Effector memory CD4-positive, alpha-beta T cell (primary cell): ENCODE data around the gene CNDP2.

ENCODE experiments used
- DNase-seq, 3 donors: peaks; one replicate each; pipeline ENCODE4 v3.0.0-alpha.2; 2020
- H3K27ac ChIP-seq: 2 replicates; pipeline ENCODE4 v1.7.0; 2013; ENCODE audit warnings: mild to moderate bottlenecking, low read length, moderate library complexity; ENCODE audit not compliant: insufficient read depth, poor library complexity, severe bottlenecking
- H3K27me3 ChIP-seq: replicated peaks from 2 replicates; pipeline ENCODE4 v1.7.0; 2013; ENCODE audit warnings: mild to moderate bottlenecking, low read length; ENCODE audit not compliant: insufficient read depth, control insufficient read depth, poor library complexity, severe bottlenecking
- H3K36me3 ChIP-seq: 2 replicates; pipeline ENCODE4 v1.7.0; 2013; ENCODE audit warnings: mild to moderate bottlenecking, low read length, moderate library complexity; ENCODE audit not compliant: control insufficient read depth, insufficient read depth
- H3K4me1 ChIP-seq: 2 replicates; pipeline ENCODE4 v1.7.0; 2013; ENCODE audit warnings: low read length, mild to moderate bottlenecking; ENCODE audit not compliant: control insufficient read depth, insufficient read depth, poor library complexity, severe bottlenecking
- H3K4me3 ChIP-seq: 2 replicates; pipeline ENCODE4 v1.7.0; 2013; ENCODE audit warnings: low read length, low read depth, mild to moderate bottlenecking; ENCODE audit not compliant: insufficient read depth, poor library complexity, severe bottlenecking
- H3K9me3 ChIP-seq: 2 replicates; pipeline ENCODE4 v1.7.0; 2013; ENCODE audit warnings: mild to moderate bottlenecking, low read length, moderate library complexity; ENCODE audit not compliant: control insufficient read depth

CNDP2 gene

DNA sequence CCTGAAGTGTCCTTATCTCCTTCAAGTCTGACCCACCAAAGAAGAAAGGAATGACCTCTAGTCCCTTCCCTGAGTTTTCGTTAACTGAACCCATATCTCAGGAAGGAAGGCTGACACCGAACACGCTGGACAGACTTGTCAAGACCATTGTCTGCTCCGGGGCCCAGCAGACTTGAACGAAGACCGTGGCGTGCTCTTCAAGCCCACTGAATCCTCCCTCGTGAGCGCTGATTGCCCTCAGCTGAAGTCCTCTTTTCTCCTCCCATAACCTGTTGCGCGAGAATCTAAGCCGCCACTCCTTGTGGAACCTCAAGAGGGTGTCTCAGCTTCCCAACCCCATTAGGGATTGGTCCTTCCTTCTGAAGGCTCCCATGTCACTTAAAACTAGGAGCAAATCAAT, 37.5 kb downstream of the CNDP2 start:
- Histone ChIP-seq H3K27me3 (no peaks in the 10 kb centered on the region), H3K4me1 (no peaks in the 10 kb centered on the region), H3K36me3 (no peaks in the 10 kb centered on the region), H3K4me3 (no peak overlapping the region), H3K9me3 (no peaks in the 10 kb centered on the region), H3K27ac (no peak overlapping the region)
- DNase-seq: no peak

DNA sequence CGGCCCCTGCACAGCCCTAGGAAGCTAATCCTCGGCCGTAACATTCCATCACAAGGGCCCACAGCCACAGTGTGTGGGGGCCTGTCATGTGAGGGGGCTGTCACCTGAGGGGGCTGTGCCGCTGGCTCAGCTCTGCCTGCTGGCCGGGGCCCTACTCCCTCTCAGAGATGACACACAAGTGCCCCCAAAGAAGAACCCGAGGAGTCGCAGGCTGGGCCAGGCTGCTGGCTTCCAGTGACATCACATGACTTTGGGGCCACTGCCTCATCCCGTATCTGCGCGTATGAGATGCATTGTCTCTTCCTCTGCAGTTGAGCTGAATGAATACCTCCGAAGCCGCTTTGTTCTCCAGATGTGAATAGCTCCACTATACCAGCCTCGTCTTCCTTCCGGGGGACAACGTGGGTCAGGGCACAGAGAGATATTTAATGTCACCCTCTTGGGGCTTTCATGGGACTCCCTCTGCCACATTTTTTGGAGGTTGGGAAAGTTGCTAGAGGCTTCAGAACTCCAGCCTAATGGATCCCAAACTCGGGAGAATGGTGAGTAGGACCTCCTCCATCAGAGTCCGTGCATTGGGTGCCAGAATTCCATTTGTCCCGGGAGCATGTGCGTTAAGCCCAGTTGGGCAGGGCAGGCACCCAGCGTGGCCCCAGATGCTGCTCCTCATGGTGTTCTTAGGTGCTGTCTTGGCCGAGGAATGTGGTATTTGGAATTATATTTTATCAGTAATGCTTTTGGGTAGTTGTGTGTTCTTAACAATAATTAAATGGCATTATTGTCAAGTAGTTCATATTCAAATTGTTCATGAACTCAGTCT, 38.2 kb downstream of the CNDP2 start, which contains the start of gene CNDP1:
Gene CNDP1, plus strand, starts transcription at position 351 of the 820 bp plus-strand sequence. Its CDS starts 168 bp downstream, at position 519.
- Histone ChIP-seq H3K4me1 (no peaks in the 10 kb centered on the region), H3K27me3 (no peaks in the 10 kb centered on the region), H3K27ac (no peak within 1 kb of the TSS), H3K4me3 (no peak within 1 kb of the TSS), H3K9me3 (no peaks in the 10 kb centered on the region), H3K36me3 (no peaks in the 10 kb centered on the region)
- DNase-seq: no peak

DNA sequence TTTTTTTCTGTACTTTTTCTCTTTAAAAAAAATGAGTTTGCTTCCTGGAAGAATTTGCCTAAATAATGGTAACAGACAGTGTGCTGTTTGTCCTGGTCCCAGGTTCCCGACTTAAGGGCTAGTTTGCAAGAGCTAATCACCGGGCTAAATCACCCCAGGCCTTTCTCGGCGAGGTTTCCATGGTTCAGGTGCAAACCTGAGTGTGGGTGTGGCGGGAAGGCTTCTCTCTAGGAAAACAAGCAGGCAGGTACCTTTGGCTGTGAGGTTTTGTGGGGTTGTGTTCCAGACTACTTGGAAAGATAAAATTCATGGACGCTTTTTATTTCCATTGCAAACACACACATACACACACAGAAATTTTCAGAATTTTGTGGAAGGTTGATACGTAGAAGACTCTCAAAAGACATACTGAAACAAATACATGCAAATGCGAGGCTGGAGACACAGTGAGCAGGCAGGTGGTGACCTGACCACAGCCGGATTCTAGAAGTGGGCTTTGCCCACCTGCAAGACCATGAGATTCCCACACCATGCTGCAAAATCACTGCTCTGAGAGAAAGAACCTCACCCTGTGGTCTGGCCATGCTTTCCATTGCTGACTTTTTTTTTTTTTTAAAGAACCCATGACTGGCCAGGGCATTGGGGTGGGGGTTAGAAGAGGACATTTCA, 39.0 kb downstream of the CNDP2 start:
- no peak for DNase-seq

DNA sequence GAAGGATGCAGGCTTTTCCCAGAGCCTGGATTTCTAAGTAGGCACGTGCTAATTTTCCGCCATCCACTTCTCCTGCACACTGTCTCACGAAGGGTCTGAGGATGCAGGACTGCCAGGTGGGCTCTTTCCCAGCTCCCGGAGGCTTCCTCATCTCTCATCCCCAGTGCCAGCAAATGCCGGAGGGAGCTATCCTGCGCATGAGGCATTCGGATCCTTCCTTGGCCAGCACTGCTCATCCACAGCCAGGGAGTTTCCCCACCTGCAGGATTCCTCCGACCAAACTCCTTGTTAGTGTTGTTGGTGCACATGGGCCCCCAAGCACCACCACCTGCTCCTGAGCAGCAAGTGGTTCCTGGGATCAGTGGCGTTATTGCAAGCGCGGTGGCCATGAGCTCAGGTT, 43.1 kb downstream of the CNDP2 start:
- Histone ChIP-seq H3K27me3 (no peaks in the 10 kb centered on the region), H3K4me3 (no peak overlapping the region), H3K4me1 (no peaks in the 10 kb centered on the region), H3K36me3 (no peaks in the 10 kb centered on the region), H3K27ac (no peak overlapping the region), H3K9me3 (no peaks in the 10 kb centered on the region)
- DNase-seq: no peak

More for the DNA sequence above, 39.0 kb downstream of the CNDP2 start:
- Histone ChIP-seq H3K27me3 (no peaks in the 10 kb centered on the region), H3K27ac (no peak overlapping the region), H3K4me1 (no peaks in the 10 kb centered on the region), H3K9me3 (no peaks in the 10 kb centered on the region), H3K4me3 (no peak overlapping the region), H3K36me3 (no peaks in the 10 kb centered on the region)

DNA sequence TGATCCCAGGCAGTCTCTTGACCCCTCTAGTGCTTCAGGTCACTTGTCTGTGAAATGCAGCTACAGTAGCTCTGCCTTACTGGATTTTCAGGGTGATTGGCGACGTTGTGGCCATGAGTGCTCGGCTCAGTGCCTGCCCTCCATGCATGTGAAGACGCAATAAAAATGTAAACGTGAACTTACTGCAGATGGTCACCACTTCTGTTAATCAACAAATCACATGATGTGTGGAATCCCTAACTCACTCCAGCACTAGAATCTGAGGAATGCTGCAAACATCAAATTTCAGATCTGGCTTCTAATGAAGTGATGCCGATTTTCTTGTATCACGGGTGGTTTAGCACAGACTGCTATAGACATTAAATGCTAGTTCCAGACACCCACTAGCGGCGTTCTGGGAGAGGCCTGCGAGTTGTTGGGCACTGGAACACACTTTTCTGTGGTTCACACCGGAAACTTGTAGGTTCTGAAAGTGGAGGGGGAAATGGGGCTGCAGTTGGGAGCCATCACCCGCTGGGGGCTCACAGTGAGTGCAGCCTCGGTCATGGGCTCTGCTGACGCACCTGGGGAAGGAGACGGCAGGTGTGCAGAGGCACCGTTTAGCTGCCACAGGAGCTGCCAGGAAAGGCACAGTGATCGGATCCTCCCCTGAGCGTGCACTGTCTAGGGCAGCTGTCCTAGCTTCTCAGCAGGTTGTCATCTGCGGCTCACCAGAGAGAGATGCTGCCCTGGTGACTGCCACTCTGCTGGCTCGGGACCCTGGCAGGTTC, 44.7 kb downstream of the CNDP2 start:
- H3K27ac ChIP-seq: no peak overlapping the region
- H3K27me3 ChIP-seq: no peaks in the 10 kb centered on the region
- no peak overlapping the region for H3K4me3 ChIP-seq
- H3K36me3 ChIP-seq: no peaks in the 10 kb centered on the region
- H3K4me1 ChIP-seq: no peaks in the 10 kb centered on the region
- H3K9me3 ChIP-seq: no peaks in the 10 kb centered on the region
- DNase-seq: no peak

DNA sequence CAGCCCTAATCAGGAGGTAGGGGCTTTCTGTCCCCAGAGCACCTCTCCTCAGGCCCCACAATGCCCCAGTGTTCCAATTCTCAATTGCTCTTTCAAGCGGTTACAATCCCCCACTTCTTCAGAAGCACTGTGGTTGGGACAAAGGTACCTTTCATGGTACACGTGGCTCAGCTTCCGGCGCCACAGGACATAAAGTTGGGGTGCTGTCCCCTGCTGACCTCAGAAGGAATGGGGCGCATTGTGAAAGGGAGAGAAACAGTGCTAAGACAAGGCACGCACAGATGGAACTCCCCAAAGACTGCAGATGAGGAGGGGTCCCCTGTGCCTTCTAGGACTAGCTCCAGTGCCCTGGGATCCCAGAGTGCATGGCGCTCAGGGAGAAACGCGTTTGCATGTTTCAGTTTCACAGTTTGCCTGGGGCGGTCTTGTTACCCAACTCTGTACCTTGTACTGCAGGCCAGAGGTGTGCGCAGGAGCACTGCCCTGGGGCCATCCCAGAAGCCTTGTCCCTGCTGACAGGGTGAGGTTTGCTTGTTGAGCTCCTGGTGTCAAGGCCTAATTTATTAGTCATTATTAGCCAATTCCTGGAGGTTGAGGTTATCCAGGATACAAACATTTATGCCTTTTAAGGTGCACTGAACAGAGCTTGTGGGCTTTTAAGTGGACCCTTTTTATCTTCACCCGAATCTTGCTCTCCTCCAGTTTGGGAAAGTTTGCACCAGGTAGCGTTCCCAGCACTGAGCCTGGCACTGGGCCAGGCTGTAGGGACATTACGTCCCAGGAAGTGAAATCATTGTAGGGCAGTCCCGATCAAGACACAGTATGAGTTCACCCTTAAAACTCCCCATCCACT, 45.8 kb downstream of the CNDP2 start:
- no peak overlapping the region for H3K27ac ChIP-seq
- no peaks in the 10 kb centered on the region for H3K36me3 ChIP-seq
- no peaks in the 10 kb centered on the region for H3K27me3 ChIP-seq
- H3K9me3 ChIP-seq: no peaks in the 10 kb centered on the region
- no peaks in the 10 kb centered on the region for H3K4me1 ChIP-seq
- no peak for DNase-seq
- H3K4me3 ChIP-seq: no peak overlapping the region

DNA sequence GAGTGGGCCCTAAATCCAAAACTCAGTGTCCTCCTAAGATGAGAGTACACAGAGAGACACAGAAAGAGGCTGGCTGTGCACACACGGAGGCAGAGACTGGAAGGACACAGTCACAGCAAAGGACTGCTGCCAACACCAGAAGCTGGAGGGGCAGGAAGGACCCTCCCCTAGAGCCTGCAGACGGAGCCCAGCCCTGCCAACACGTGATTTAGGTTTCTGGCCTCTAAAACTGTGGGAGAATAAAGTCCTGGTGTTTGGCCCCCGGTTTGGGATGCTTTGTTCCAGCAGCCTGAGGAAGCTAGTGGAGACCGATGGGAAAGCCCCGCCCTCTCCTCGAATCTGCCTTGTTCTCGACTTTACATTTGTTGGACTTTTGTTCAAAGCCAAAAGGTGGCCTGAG, 48.7 kb downstream of the CNDP2 start:
- Histone ChIP-seq H3K4me3 (no peak overlapping the region), H3K9me3 (no peaks in the 10 kb centered on the region), H3K27ac (no peak overlapping the region), H3K36me3 (no peaks in the 10 kb centered on the region), H3K4me1 (no peaks in the 10 kb centered on the region), H3K27me3 (no peaks in the 10 kb centered on the region)
- no peak for DNase-seq

DNA sequence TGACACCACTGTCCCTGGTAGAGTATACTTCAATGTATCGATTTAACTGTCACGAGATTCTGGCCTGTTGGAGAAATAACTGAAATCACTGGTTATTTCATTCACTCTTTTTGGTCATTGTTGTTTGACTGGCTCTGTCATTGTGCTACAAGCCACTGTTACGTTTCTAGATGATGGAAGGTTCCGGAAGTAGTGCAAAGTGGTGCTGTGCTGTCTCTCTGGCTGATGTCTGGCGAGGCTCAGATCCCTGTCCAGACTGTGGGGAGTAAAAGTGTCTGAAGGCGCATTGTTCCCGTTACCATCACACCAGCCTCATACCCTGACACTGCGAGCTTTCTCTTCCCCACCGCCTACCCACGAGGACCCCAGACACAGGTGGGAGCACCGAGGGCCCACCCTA, 49.8 kb downstream of the CNDP2 start:
- no peaks in the 10 kb centered on the region for H3K27me3 ChIP-seq
- no peak for DNase-seq

DNA sequence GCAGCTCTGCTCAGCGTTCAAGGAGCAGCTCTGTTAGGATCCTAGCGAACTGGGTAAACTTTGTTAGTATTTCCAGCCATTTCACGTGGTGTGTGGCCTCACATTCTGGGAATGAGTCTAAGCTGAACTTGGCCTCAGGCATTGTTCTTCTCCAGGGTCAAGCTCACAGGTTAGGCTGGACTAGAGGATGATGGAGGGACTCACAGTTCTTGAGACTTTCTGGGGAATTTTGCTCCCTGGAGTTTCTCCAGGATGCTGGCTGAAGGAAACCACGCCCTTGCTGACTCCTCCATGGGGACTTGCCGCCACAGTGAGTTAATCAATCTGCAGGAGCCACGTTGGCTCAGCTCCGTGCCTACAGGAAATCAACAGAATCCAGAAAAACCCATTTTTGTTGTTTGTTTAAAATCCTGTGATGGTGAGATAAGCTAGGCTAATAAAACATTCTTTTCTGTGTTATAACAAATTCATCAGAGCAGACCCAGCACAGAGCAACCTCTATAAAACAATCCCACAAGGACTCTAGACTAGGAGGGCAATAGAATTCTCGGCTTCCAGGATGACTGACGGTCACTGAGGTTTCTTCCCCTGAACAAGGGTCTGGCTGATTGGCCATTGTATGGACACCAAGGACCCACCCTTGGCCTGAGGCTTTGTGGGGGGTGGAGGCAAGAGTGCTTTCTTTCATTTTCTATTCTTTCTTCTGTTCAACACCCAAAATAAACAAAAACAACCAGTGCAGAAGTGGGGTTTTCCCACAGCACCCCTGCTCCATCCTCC, 50.8 kb downstream of the CNDP2 start:
- Histone ChIP-seq H3K27ac (no peak overlapping the region), H3K27me3 (no peaks in the 10 kb centered on the region), H3K36me3 (no peaks in the 10 kb centered on the region), H3K4me1 (no peaks in the 10 kb centered on the region), H3K9me3 (no peaks in the 10 kb centered on the region), H3K4me3 (no peak overlapping the region)
- DNase-seq: no peak

More for the DNA sequence above, 49.8 kb downstream of the CNDP2 start:
- Histone ChIP-seq H3K27ac (no peak overlapping the region), H3K4me3 (no peak overlapping the region), H3K4me1 (no peaks in the 10 kb centered on the region), H3K9me3 (no peaks in the 10 kb centered on the region), H3K36me3 (no peaks in the 10 kb centered on the region)
